Measurements from ENCODE around the gene SLC5A12.
A peak's percentile ranks its signal among the peaks of the same experiment; 100 is the strongest.
"Not testable (repeated sequence)": the region's sequence is repeated elsewhere in the genome, so short reads cannot be mapped to it uniquely, and the experiment has no call there.

The SLC5A12 gene

DNA sequence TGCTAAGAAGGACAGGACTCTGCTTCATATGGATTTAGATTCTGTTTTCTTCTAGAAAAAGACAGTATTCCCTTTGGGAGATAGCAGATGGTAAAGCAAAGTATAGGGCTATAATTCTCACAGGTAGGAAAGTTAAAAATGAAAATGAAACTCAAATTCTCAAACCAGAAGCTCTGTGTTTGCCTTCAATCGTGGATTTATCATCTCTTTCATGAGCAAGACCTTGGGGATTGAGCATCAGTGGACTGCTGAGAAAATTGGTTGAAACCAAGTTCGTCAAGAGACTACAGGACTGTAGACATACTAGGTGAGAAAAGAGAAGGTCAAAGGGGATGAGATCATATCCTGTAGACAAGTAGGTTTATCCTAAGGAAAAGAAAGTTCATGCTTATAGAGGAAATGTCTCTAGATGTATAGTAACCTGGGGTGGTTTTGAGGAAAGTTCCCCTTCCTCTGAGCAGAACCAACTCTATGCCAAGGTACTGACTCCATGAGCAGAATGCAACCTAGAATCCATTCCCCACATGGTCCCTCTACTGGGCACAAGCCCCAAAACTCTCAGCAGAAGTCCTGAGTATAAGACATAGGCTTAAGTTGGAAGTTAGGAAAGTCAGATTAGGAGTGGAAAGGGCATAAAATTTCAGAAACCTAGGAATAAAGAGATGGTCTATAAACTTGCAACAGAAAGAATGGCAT is 46.5 kb downstream of the SLC5A12 start:
- DNase-seq: no peak
- in situ Hi-C loops (cut with MboI; ENCODE audit: low pct_unique_long_range_greater_than_20kb, low sequenced_read_pairs): no loop called here

DNA sequence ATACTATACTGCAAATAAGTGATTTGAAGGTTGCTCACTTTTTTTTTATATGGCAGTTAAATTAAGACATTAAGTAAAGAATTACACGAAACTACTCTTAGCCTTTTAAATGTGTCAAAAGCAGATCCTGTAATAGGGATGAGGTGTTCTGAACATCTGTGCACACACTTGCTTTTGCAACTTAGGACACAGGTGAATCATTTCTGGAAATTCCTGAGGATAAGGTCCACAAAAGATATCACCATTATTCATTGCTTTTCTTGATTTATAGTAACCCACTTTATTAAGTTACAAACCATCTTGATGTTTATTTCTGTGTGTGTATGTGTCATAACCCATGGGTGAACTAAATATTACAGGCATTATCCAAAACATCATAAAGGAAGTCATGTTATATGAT is 55.9 kb downstream of the SLC5A12 start:
- in situ Hi-C loops (cut with MboI; ENCODE audit: low pct_unique_long_range_greater_than_20kb, low sequenced_read_pairs): no loop called here
- no peak for DNase-seq

DNA sequence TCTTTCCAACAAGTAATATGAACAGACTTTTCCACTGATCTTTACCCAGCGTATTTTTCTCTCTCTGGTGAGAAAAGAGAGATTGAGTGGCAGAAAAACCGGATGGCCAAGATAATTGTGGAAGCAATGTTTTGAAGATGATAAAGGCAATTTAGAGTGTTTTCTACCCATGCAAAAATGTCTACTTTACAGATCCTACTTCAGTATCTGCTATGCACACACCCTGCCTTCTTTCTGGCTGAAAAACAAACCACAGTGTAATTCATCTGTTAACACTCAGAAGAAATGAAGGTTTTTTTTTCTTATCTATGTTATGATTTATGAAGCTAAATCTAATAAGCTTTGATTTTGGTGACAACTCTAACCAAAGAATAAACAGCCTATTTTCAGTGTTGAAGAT is 56.8 kb downstream of the SLC5A12 start:
- in situ Hi-C loops (cut with MboI; ENCODE audit: low pct_unique_long_range_greater_than_20kb, low sequenced_read_pairs): no loop called here
- DNase-seq: no peak

DNA sequence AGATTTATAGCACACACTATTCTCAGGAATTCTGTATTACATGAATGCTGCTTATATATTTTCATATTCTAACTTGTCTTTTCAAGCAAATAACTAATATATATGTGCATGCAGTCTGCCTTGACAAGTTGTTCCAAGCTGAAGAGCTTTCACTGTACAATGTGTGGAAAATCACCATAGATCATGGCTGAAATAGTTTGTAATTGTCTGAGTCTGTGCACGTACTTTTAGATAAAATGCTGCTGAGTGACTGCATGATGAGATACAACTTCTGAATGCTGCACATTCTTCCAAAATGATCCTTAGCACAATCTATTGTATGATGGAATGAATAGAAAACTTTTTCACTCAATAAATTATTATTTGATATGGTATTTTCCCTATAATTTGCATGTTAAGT is 58.9 kb downstream of the SLC5A12 start:
- no peak for DNase-seq
- in situ Hi-C loops (cut with MboI; ENCODE audit: low pct_unique_long_range_greater_than_20kb, low sequenced_read_pairs): no loop called here

DNA sequence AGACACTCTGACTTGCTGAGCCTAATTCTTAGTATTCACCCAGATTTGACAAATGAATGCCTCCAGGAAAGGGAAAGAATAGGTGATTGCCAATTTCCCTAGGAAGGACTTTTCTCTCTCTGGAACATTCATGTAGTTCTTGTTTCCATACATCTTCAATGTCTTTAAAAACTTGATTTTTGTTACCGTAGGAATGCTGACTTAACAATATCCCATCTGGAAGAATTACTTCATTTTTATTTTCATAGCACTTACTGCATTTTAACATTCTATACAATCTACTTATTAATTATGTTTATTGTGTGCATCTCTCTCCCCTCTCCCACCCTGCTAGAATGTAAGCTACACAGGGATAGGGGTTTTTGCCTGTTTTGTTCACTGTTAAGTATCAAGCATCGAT is 66.6 kb downstream of the SLC5A12 start:
- in situ Hi-C loops (cut with MboI; ENCODE audit: low pct_unique_long_range_greater_than_20kb, low sequenced_read_pairs): no loop called here

DNA sequence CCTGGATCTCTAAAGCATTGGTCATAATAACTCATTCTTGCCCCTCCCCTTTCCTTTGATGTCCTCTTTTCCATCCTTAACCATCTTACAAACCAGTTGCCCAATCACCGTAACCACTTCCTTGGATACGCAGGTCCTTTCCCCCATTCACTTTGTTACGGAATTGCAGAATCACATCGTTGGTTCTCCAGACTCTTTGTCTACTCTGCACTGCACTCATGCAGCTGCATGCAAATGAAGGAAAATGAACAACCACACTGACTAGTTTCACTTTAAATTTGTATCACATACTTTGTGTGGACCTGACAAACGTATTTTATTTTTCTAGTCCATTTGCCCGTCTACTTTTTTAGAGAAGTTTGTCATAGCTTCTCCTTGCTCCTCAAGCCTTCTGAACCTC is 69.9 kb downstream of the SLC5A12 start:
- in situ Hi-C loops (cut with MboI; ENCODE audit: low pct_unique_long_range_greater_than_20kb, low sequenced_read_pairs): no loop called here
- no peak for DNase-seq

More for the DNA sequence above, 66.6 kb downstream of the SLC5A12 start:
- no peak for DNase-seq

DNA sequence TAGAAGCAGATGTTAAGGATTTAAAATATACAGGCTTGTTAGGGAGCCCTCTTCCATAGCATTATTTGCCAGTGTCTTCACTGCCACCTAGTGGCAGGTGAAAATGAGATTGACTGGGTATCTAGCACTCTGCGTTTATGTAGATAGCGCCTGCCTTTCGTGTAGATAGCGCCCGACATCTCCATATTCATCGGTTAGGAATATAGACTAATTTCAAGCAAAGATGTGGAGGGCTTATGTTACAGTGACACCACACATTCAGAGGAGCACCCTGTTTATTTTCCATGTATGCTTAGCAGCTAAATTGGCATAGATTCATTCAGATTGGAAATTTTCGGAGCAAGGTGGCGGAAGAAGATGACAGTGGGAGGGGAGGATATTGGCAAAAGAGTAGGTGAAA is 72.0 kb downstream of the SLC5A12 start:
- in situ Hi-C loops (cut with MboI; ENCODE audit: low pct_unique_long_range_greater_than_20kb, low sequenced_read_pairs): no loop called here
- DNase-seq: peak; percentile 62

DNA sequence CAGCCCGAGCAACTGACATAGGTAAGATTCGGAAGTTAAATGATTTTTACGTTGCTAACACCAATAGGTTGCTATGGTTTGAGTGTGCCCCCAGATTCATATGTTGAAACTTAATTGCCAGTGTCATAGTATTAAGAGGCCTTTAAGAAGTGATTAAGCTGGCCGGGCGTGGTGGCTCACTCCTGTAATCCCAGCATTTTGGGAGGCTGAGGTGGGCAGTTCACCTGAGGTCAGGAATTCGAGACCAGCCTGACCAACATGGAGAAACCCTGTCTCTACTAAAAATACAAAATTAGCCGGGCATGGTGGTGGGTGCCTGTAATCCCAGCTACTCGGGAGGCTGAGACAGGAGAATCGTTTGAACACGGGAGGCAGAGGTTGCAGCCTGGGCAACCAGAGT is 78.5 kb downstream of the SLC5A12 start:
- in situ Hi-C loops (cut with MboI; ENCODE audit: low pct_unique_long_range_greater_than_20kb, low sequenced_read_pairs); DNase-seq: not testable (repeated sequence)

DNA sequence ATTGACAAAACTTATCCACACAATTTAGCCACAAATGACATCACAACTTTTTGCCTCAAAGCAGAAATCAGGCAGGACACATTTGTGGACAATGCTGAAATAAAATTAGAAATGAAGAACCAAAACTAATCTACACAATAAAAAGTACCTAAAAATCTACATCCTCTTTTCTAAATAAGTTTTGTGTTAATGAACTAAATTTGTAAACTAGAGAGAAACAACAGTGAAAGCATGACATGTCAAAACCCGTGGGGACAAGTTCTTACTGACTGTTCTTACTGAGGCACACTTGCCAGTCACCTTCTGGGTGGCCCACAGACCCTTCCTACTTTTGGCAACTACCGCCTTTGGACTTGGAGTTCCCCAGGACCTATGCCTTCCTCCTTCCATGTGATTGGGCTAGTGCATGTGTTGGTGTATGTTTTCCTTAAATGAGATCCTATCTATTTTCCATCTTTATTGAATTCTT is 89.1 kb downstream of the SLC5A12 start:
- DNase-seq: no peak
- in situ Hi-C loops (cut with MboI; ENCODE audit: low pct_unique_long_range_greater_than_20kb, low sequenced_read_pairs): no loop called here

DNA sequence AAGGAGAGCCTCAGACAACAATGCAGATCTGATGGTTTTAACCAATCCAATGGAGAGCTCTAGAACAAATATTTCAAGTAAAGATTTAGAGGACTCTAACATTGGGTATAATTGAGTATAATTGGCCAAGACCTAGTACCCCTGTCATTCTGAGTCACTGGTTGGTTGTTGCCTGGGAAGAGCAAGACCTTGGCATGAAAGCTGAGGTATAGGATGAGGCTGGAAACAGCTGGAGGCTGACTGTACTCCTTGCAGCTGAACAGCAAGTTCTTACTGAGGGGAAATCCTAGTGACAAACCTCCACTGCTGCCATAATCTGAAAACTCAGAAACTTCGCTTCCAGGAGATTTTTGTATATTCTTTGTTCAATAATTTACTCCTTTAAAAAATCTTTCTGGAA is 95.5 kb downstream of the SLC5A12 start:
- no peak for DNase-seq
- in situ Hi-C loops (cut with MboI; ENCODE audit: low pct_unique_long_range_greater_than_20kb, low sequenced_read_pairs): no loop called here

DNA sequence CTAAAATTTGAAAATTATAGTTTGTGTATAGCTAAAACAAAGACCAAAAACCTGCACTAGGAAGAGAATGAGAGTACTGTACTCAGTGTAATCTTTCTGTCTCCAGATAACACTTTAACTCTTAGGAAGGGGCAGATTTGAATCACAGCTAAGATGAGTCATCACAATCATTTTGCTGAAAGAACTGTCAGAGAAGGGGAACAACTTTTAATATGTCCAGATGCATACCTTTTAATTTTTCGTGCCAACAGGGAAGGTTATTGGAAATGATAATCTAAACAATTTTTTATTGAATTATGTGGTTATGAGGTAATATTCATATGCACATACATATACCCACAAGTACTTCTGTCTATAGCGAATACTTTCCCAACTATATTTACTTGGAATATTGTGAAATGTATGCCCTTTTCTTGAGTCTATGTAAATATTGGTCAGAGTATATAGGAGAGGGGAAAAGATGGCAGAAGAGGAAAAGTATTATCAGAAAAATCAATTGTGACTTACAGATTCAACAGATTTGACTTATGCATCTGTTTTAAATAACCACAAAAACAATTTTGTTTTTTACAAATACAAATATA is 98.7 kb downstream of the SLC5A12 start:
- no peak for DNase-seq
- in situ Hi-C loops (cut with MboI; ENCODE audit: low pct_unique_long_range_greater_than_20kb, low sequenced_read_pairs): no loop called here

DNA sequence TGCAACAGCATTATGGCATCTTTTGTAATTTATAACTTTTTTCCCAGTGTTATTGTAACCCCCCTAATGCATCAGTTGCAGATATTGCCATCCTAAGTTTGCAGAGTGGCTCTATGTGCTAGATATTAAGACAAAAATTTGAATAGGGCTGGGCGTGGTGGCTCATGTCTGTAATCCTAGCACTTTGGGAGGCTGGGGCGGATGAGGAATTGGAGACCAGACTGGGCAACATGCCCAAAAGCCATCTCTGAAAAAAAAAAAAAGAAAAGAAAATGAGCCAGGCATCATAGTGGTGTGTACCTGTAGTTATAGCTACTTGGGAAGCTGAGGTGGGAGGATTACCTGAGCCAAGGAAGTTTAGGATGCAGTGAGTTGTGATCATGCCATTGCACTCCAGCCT is 99.7 kb downstream of the SLC5A12 start:
- no peak for DNase-seq
- in situ Hi-C loops (cut with MboI; ENCODE audit: low pct_unique_long_range_greater_than_20kb, low sequenced_read_pairs): no loop called here

DNA sequence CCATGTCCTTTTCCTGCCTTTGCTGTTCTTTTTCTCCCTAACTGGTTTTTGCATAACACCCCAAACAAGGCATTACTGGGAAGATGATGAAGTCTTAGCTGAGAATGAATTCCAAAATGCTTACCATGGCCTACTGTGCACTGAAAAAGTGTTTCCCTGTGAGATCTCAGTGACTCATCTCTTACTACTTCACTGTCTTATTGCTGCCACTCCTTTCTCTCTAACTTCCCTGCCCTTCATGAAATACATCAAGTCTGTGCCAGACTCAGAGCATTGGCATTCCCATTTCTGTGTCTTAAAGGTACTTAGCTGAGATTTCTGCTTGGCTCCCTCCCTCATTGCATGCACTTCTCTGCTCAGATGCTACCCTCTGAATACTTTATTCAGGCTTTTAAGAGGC is 100.7 kb downstream of the SLC5A12 start:
- in situ Hi-C loops (cut with MboI; ENCODE audit: low pct_unique_long_range_greater_than_20kb, low sequenced_read_pairs): no loop called here
- DNase-seq: no peak

DNA sequence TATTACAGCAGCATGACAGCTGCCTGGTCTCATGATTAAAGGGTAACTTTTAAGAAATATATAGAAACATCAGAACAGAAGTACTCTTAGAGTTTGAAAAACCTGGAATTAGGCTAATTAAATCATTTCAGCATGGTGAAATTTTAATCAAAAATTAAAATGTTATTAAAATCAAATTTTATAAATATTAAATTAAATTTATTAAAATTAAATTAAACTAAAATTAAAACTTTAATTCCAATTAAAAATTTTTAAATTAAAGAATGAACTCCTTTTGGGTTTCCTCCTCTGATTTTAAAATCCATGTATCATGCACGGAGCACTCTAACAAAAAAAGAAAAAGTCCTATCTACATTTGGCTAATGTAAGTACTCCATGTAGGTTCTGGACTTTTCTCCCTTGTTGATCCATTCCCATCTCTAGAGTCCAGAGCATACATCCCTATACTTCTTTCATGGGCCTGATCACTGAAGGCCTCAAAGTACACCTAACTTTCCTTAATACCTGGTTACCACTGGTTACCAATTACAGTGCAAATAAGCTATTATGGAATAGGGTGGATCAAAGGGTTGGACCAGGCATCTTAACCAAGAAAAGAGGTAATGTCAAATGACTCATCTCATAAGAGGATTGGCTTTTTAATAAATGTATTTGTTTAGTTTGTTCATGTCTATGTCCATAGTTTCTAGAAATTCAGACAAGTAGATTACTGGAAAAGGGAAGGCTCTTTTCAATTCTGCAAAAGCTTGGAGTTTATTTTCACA is 101.4 kb downstream of the SLC5A12 start:
- no peak for DNase-seq
- in situ Hi-C loops (cut with MboI; ENCODE audit: low pct_unique_long_range_greater_than_20kb, low sequenced_read_pairs): no loop called here

DNA sequence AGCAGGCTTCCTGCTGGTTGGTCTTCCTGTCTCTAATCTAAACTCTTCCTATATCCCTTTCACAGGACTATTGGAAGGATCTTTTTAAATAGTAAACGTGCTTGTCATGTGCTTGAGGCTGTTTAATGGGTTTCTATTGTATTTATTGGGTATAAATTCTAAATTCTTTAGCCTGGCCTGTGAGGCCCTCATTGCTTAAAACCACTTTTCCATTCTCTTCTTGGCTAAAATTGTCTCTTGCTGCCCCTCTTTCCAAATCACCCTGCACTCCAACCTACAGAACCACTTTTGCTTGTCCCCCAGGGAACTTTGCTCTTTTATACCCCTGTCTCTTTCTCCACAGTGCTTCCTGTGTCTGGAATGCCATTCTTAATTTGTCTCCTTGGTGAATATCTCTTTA is 103.4 kb downstream of the SLC5A12 start:
- in situ Hi-C loops (cut with MboI; ENCODE audit: low pct_unique_long_range_greater_than_20kb, low sequenced_read_pairs): no loop called here
- no peak for DNase-seq

Data from KBM-7 (cell line).